ENCODE results near the gene ATP9B. TPM values are rescaled to one million over a fixed set of nuclear protein-coding genes. Genes with fewer than 3 reads are reported as not detected.

Gene ATP9B
- total RNA-seq, 1 donor from 2014 or later = 15.8 TPM

DNA sequence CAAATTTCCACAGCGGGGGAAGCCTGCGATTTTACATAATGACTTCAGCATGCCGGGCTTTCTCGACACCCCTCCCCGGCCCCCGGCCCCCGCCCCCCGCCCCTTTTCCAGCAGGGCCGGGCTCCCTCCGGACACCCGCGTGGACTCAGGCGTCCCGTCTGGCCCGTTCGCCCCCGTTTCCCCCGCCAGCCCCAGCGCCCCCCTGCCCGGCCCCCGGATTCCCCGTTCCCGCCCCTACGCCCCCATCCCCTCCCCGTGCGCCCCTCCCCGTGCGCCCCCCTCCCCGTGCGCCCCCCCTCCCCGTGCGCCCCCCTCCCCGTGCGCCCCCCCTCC lies 326.1 kb downstream of the ATP9B start:
- H3K36me3 Mint-ChIP-seq (ENCODE audit: low read depth) = no peaks in the 10 kb centered on the region
- no peaks in the 10 kb centered on the region for H3K9me3 Mint-ChIP-seq (ENCODE audit: low read depth)
- H3K27me3 Mint-ChIP-seq (ENCODE audit: low read depth) = no peaks in the 10 kb centered on the region
- peak; percentile 42 for DNase-seq (ENCODE audit: low spot score)
- TF ChIP-seq, protein P1, sequence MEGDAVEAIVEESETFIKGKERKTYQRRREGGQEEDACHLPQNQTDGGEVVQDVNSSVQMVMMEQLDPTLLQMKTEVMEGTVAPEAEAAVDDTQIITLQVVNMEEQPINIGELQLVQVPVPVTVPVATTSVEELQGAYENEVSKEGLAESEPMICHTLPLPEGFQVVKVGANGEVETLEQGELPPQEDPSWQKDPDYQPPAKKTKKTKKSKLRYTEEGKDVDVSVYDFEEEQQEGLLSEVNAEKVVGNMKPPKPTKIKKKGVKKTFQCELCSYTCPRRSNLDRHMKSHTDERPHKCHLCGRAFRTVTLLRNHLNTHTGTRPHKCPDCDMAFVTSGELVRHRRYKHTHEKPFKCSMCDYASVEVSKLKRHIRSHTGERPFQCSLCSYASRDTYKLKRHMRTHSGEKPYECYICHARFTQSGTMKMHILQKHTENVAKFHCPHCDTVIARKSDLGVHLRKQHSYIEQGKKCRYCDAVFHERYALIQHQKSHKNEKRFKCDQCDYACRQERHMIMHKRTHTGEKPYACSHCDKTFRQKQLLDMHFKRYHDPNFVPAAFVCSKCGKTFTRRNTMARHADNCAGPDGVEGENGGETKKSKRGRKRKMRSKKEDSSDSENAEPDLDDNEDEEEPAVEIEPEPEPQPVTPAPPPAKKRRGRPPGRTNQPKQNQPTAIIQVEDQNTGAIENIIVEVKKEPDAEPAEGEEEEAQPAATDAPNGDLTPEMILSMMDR (IDR thresholded peaks at IDR 0.05) = no peak
- H3K27ac Mint-ChIP-seq (ENCODE audit: unreplicated experiment) = no peak overlapping the region
- no peak overlapping the region for H3K4me3 Mint-ChIP-seq (ENCODE audit: unreplicated experiment)
- peaks cover 13% of the 10 kb centered on the region for H3K4me1 Mint-ChIP-seq (ENCODE audit: low read depth)

DNA sequence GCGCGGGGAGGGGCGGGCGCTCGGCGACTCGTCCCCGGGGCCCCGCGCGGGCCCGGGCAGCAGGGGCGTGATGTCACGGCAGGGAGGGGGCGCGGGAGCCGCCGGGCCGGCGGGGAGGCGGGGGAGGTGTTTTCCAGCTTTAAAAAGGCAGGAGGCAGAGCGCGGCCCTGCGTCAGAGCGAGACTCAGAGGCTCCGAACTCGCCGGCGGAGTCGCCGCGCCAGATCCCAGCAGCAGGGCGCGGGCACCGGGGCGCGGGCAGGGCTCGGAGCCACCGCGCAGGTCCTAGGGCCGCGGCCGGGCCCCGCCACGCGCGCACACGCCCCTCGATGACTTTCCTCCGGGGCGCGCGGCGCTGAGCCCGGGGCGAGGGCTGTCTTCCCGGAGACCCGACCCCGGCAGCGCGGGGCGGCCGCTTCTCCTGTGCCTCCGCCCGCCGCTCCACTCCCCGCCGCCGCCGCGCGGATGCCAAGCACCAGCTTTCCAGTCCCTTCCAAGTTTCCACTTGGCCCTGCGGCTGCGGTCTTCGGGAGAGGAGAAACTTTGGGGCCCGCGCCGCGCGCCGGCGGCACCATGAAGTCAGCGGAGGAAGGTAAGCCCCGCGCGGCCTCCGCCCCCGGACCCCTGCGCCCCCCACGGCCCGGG lies 326.7 kb downstream of the ATP9B start, which contains the start of gene NFATC1:
Gene NFATC1, plus strand, starts transcription at position 170 of the 644 bp plus-strand sequence. Its CDS starts 295 bp downstream, at position 465.
- no peaks in the 10 kb centered on the region for H3K9me3 Mint-ChIP-seq (ENCODE audit: low read depth)
- H3K27me3 Mint-ChIP-seq (ENCODE audit: low read depth) = no peaks in the 10 kb centered on the region
- TF ChIP-seq, protein P1 (IDR thresholded peaks at IDR 0.05) = no peak
- H3K27ac Mint-ChIP-seq (ENCODE audit: unreplicated experiment) = peak within 1 kb of the TSS; percentile 83
- peaks cover 13% of the 10 kb centered on the region for H3K4me1 Mint-ChIP-seq (ENCODE audit: low read depth)
- peak; percentile 91 for DNase-seq (ENCODE audit: low spot score)
- peak within 1 kb of the TSS; percentile 78 for H3K4me3 Mint-ChIP-seq (ENCODE audit: unreplicated experiment)
- H3K36me3 Mint-ChIP-seq (ENCODE audit: low read depth) = no peaks in the 10 kb centered on the region

DNA sequence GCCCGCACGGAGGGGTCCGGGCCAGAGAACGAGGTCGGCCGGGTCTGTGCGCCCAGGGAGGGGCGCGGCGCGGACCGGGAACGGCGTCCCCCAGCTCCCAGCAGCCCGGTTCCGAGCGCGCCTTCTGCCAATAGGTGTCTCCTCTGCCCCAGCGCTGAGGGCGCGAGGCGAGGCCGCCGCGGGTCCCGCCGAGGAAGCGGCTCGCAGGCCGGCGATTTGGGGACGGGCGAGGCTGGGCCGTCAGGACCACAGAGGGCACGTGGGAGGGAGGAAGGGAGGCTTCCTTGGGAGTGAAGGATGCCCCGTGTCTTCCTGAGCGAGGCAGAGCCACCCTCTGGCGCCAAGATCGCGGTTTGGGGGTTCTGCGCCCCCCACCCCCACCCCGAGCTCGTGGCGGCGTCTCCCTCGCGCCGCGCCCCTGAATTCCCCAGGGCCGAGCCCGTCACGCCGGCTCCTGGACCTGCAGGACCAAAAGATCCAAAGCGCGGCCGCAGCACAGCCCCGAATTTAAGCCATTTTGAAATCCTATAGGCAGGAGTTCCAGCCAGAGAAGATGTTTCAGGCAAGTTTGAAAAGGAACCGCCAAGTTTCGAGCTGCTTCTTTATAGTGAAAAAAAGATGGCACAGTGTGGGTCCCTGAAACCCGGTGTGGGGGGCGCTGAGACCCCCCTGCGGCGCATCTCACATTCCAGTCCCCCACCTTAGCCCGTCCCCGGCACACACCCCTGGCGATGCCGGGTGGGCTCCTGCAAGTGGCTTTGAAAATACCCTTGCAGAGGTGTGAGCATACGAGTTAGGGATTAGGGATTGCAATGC lies 327.4 kb downstream of the ATP9B start:
- Mint-ChIP-seq H3K27me3 (ENCODE audit: low read depth) (no peaks in the 10 kb centered on the region), H3K4me1 (ENCODE audit: low read depth) (peaks cover 17% of the 10 kb centered on the region), H3K4me3 (ENCODE audit: unreplicated experiment) (peak overlapping the region; percentile 78), H3K9me3 (ENCODE audit: low read depth) (no peaks in the 10 kb centered on the region), H3K27ac (ENCODE audit: unreplicated experiment) (no peak overlapping the region), H3K36me3 (ENCODE audit: low read depth) (no peaks in the 10 kb centered on the region)
- TF ChIP-seq, protein P1 (IDR thresholded peaks at IDR 0.05) = peak; percentile 73
- DNase-seq (ENCODE audit: low spot score) = peak; percentile 91

DNA sequence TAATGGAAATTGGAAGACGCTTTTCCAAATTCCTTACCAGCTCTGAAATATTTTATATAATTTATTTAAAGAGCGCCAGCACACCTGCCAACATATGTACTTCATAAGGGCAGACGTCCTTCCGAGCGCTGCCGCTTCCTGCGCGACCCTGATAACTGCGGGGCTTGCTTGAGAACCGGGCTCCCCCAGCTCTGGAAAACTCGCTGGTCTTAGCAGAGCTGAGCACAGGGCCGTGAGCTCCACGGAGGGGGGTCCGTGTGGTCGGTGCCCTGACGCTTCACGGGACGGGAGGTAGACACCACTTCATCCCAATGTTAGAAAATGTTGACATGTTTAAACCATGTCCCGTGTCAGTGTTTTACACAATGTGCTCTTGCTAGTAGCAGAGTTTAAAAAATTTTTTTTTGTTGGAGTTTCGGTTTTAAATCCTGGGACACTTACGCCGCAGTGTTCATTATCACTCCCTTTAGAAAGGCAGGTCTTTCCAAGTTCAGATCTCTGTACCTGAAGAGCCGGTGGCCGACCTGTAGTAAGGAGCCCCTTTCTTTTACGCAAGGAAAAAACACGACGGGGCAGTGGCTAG lies 328.1 kb downstream of the ATP9B start:
- no peaks in the 10 kb centered on the region for H3K9me3 Mint-ChIP-seq (ENCODE audit: low read depth)
- TF ChIP-seq, protein P1 (IDR thresholded peaks at IDR 0.05) = no peak
- H3K4me3 Mint-ChIP-seq (ENCODE audit: unreplicated experiment) = no peak overlapping the region
- peaks cover 17% of the 10 kb centered on the region for H3K4me1 Mint-ChIP-seq (ENCODE audit: low read depth)
- no peak overlapping the region for H3K27ac Mint-ChIP-seq (ENCODE audit: unreplicated experiment)
- no peaks in the 10 kb centered on the region for H3K27me3 Mint-ChIP-seq (ENCODE audit: low read depth)
- DNase-seq (ENCODE audit: low spot score) = peak; percentile 47
- H3K36me3 Mint-ChIP-seq (ENCODE audit: low read depth) = no peaks in the 10 kb centered on the region

Data from chondrocyte (in vitro differentiated cells).